Measurements from ENCODE around the gene LAD1.

LAD1 gene

GRCh38 chr1:201335174-201335870 is 63.8 kb downstream of the LAD1 start:
- no peak overlapping the region for H2BK12ac ChIP-seq (ENCODE audit: low read length)
- H2BK5ac ChIP-seq (ENCODE audit: low read depth, low read length, poor library complexity): no peak overlapping the region
- H4K12ac ChIP-seq (ENCODE audit: low read depth, low read length): no peak overlapping the region
- no peak overlapping the region for H3K4me3 ChIP-seq (ENCODE audit: low read depth, low read length)
- H3K18ac ChIP-seq (ENCODE audit: low read length): no peak overlapping the region
- no peak overlapping the region for H3K4ac ChIP-seq (ENCODE audit: low read depth, low read length)
- no peak overlapping the region for H3K14ac ChIP-seq (ENCODE audit: low read length)
- H3K4me2 ChIP-seq (ENCODE audit: low read length): no peak overlapping the region
- H3K9me3 ChIP-seq (ENCODE audit: insufficient read depth, low read depth, low read length): no peaks in the 10 kb centered on the region
- H2BK120ac ChIP-seq (ENCODE audit: insufficient read depth, low read length, poor library complexity): no peak overlapping the region
- DNase-seq: peak; percentile 92 to 96
- no peak overlapping the region for H4K91ac ChIP-seq (ENCODE audit: low read depth, low read length)
- no peaks in the 10 kb centered on the region for H3K36me3 ChIP-seq (ENCODE audit: control insufficient read depth in 1 of 2, insufficient read depth in 2 of 2, low read length in 2 of 2)
- no peak overlapping the region for H2AK5ac ChIP-seq (ENCODE audit: low read length)
- H2AFZ ChIP-seq (ENCODE audit: insufficient read depth, low read length, poor library complexity): no peak overlapping the region
- no peaks in the 10 kb centered on the region for H3K27me3 ChIP-seq (ENCODE audit: insufficient read depth, low read length)
- H4K8ac ChIP-seq (ENCODE audit: low read depth, low read length): no peak overlapping the region
- no peak overlapping the region for H3K27ac ChIP-seq (ENCODE audit: low read depth, low read length)
- no peak overlapping the region for H3K9ac ChIP-seq (ENCODE audit: low read length)
- no peak overlapping the region for H3K23ac ChIP-seq (ENCODE audit: low read length)
- H3K79me2 ChIP-seq (ENCODE audit: control insufficient read depth, insufficient read depth, low read length, poor library complexity): no peaks in the 10 kb centered on the region
- H3K79me1 ChIP-seq (ENCODE audit: low read length): no peaks in the 10 kb centered on the region
- H3K4me1 ChIP-seq (ENCODE audit: control insufficient read depth in 1 of 2, insufficient read depth in 2 of 2, low read length in 2 of 2): no peaks in the 10 kb centered on the region
- WGBS (ENCODE audit: extremely low coverage, insufficient coverage, insufficient read length): no CpG with 5 or more reads among the region's 10 CpGs

- no peaks in the 10 kb centered on the region for H3K79me1 ChIP-seq (ENCODE audit: low read length)
- H2BK5ac ChIP-seq (ENCODE audit: low read depth, low read length, poor library complexity): no peak overlapping the region
- H2BK120ac ChIP-seq (ENCODE audit: insufficient read depth, low read length, poor library complexity): no peak overlapping the region
- no peak overlapping the region for H4K91ac ChIP-seq (ENCODE audit: low read depth, low read length)
- no peaks in the 10 kb centered on the region for H3K36me3 ChIP-seq (ENCODE audit: control insufficient read depth in 1 of 2, insufficient read depth in 2 of 2, low read length in 2 of 2)
- no peak overlapping the region for H3K4me3 ChIP-seq (ENCODE audit: low read depth, low read length)
- no CpG with 5 or more reads among the region's 11 CpGs for WGBS (ENCODE audit: extremely low coverage, insufficient coverage, insufficient read length)
- no peaks in the 10 kb centered on the region for H3K79me2 ChIP-seq (ENCODE audit: control insufficient read depth, insufficient read depth, low read length, poor library complexity)
- H3K4me1 ChIP-seq (ENCODE audit: control insufficient read depth in 1 of 2, insufficient read depth in 2 of 2, low read length in 2 of 2): no peaks in the 10 kb centered on the region
- no peak overlapping the region for H4K12ac ChIP-seq (ENCODE audit: low read depth, low read length)
- H3K18ac ChIP-seq (ENCODE audit: low read length): peak overlapping the region; percentile 51
- no peak overlapping the region for H3K23ac ChIP-seq (ENCODE audit: low read length)
- no peaks in the 10 kb centered on the region for H3K9me3 ChIP-seq (ENCODE audit: insufficient read depth, low read depth, low read length)
- no peaks in the 10 kb centered on the region for H3K27me3 ChIP-seq (ENCODE audit: insufficient read depth, low read length)
- no peak overlapping the region for H2BK12ac ChIP-seq (ENCODE audit: low read length)
- H3K9ac ChIP-seq (ENCODE audit: low read length): no peak overlapping the region
- H2AFZ ChIP-seq (ENCODE audit: insufficient read depth, low read length, poor library complexity): no peak overlapping the region
- no peak overlapping the region for H4K8ac ChIP-seq (ENCODE audit: low read depth, low read length)
- no peak overlapping the region for H3K4me2 ChIP-seq (ENCODE audit: low read length)
- no peak overlapping the region for H3K27ac ChIP-seq (ENCODE audit: low read depth, low read length)
- H2AK5ac ChIP-seq (ENCODE audit: low read length): no peak overlapping the region
- peak in 1 of 2 donors; percentile 70 for DNase-seq
- H3K4ac ChIP-seq (ENCODE audit: low read depth, low read length): no peak overlapping the region
- no peak overlapping the region for H3K14ac ChIP-seq (ENCODE audit: low read length)
Measured at GRCh38 chr1:201334325-201335173, 64.6 kb downstream of the LAD1 start.

- no peaks in the 10 kb centered on the region for H3K79me1 ChIP-seq (ENCODE audit: low read length)
- H2BK120ac ChIP-seq (ENCODE audit: insufficient read depth, low read length, poor library complexity): no peak overlapping the region
- H3K27ac ChIP-seq (ENCODE audit: low read depth, low read length): no peak overlapping the region
- no peak overlapping the region for H4K8ac ChIP-seq (ENCODE audit: low read depth, low read length)
- H3K4ac ChIP-seq (ENCODE audit: low read depth, low read length): no peak overlapping the region
- no CpG with 5 or more reads among the region's 10 CpGs for WGBS (ENCODE audit: extremely low coverage, insufficient coverage, insufficient read length)
- no peak overlapping the region for H4K12ac ChIP-seq (ENCODE audit: low read depth, low read length)
- no peak for DNase-seq
- H3K23ac ChIP-seq (ENCODE audit: low read length): no peak overlapping the region
- no peak overlapping the region for H2BK12ac ChIP-seq (ENCODE audit: low read length)
- no peaks in the 10 kb centered on the region for H3K27me3 ChIP-seq (ENCODE audit: insufficient read depth, low read length)
- H2AFZ ChIP-seq (ENCODE audit: insufficient read depth, low read length, poor library complexity): no peak overlapping the region
- no peaks in the 10 kb centered on the region for H3K36me3 ChIP-seq (ENCODE audit: control insufficient read depth in 1 of 2, insufficient read depth in 2 of 2, low read length in 2 of 2)
- no peak overlapping the region for H3K9ac ChIP-seq (ENCODE audit: low read length)
- H3K4me3 ChIP-seq (ENCODE audit: low read depth, low read length): no peak overlapping the region
- no peaks in the 10 kb centered on the region for H3K4me1 ChIP-seq (ENCODE audit: control insufficient read depth in 1 of 2, insufficient read depth in 2 of 2, low read length in 2 of 2)
- H3K14ac ChIP-seq (ENCODE audit: low read length): no peak overlapping the region
- no peak overlapping the region for H3K18ac ChIP-seq (ENCODE audit: low read length)
- no peak overlapping the region for H2AK5ac ChIP-seq (ENCODE audit: low read length)
- H2BK5ac ChIP-seq (ENCODE audit: low read depth, low read length, poor library complexity): no peak overlapping the region
- H3K9me3 ChIP-seq (ENCODE audit: insufficient read depth, low read depth, low read length): no peaks in the 10 kb centered on the region
- no peak overlapping the region for H4K91ac ChIP-seq (ENCODE audit: low read depth, low read length)
- H3K4me2 ChIP-seq (ENCODE audit: low read length): no peak overlapping the region
- no peaks in the 10 kb centered on the region for H3K79me2 ChIP-seq (ENCODE audit: control insufficient read depth, insufficient read depth, low read length, poor library complexity)
Measured at GRCh38 chr1:201332616-201333335, 66.3 kb downstream of the LAD1 start.

GRCh38 chr1:201332021-201332420 is 67.1 kb downstream of the LAD1 start:
- no peak overlapping the region for H2BK120ac ChIP-seq (ENCODE audit: insufficient read depth, low read length, poor library complexity)
- no peak overlapping the region for H4K8ac ChIP-seq (ENCODE audit: low read depth, low read length)
- no peak overlapping the region for H2BK5ac ChIP-seq (ENCODE audit: low read depth, low read length, poor library complexity)
- H4K91ac ChIP-seq (ENCODE audit: low read depth, low read length): no peak overlapping the region
- no peak overlapping the region for H3K27ac ChIP-seq (ENCODE audit: low read depth, low read length)
- no peak overlapping the region for H3K4me3 ChIP-seq (ENCODE audit: low read depth, low read length)
- no peak overlapping the region for H4K12ac ChIP-seq (ENCODE audit: low read depth, low read length)
- no peak overlapping the region for H3K18ac ChIP-seq (ENCODE audit: low read length)
- no peak overlapping the region for H3K4me2 ChIP-seq (ENCODE audit: low read length)
- no CpG with 5 or more reads among the region's 8 CpGs for WGBS (ENCODE audit: extremely low coverage, insufficient coverage, insufficient read length)
- H2AK5ac ChIP-seq (ENCODE audit: low read length): no peak overlapping the region
- no peaks in the 10 kb centered on the region for H3K79me2 ChIP-seq (ENCODE audit: control insufficient read depth, insufficient read depth, low read length, poor library complexity)
- H3K27me3 ChIP-seq (ENCODE audit: insufficient read depth, low read length): no peaks in the 10 kb centered on the region
- H3K9ac ChIP-seq (ENCODE audit: low read length): no peak overlapping the region
- H3K4me1 ChIP-seq (ENCODE audit: control insufficient read depth in 1 of 2, insufficient read depth in 2 of 2, low read length in 2 of 2): no peaks in the 10 kb centered on the region
- H3K14ac ChIP-seq (ENCODE audit: low read length): no peak overlapping the region
- H3K4ac ChIP-seq (ENCODE audit: low read depth, low read length): no peak overlapping the region
- no peak for DNase-seq
- H2BK12ac ChIP-seq (ENCODE audit: low read length): no peak overlapping the region
- H2AFZ ChIP-seq (ENCODE audit: insufficient read depth, low read length, poor library complexity): no peak overlapping the region
- H3K36me3 ChIP-seq (ENCODE audit: control insufficient read depth in 1 of 2, insufficient read depth in 2 of 2, low read length in 2 of 2): no peaks in the 10 kb centered on the region
- H3K23ac ChIP-seq (ENCODE audit: low read length): no peak overlapping the region
- no peaks in the 10 kb centered on the region for H3K79me1 ChIP-seq (ENCODE audit: low read length)
- H3K9me3 ChIP-seq (ENCODE audit: insufficient read depth, low read depth, low read length): no peaks in the 10 kb centered on the region

All from trophoblast cell (in vitro differentiated cells and primary cell).